GM12878 (cell line): ENCODE data around the gene CBLB. TPM values are rescaled to one million over a fixed set of nuclear protein-coding genes. Genes with fewer than 3 reads are reported as not detected.

Source experiments
- ATAC-seq: fragments of 200-7000 bp; cut with Tn5 transposase; 3 replicates; pipeline ENCODE4 v1.9.1; 2020; ENCODE audit warnings: mild to moderate bottlenecking, moderate library complexity
- BruUV-seq: library from RNA; stranded (reverse); fragments of 400-500 nt; replicated peaks from 2 replicates; lab custom pipeline; 2021; lab: Mats Ljungman, UMichigan
- CTCF ChIA-PET: fragments of 300-600 bp; sonication (Branson Sonifier 250); formaldehyde crosslinking; extraction: SDS; loops from one replicate; lab custom pipeline; 2021; ENCODE audit warnings: inconsistent platforms; lab: Yijun Ruan, JAX
- POLR2A ChIA-PET: fragments of 350-600 bp; formaldehyde crosslinking; extraction: SDS; loops from one replicate; lab custom pipeline; 2021; ENCODE audit warnings: inconsistent platforms; lab: Charles Lee
- RAD21 ChIA-PET: fragments of 300-600 bp; sonication (Branson Sonifier 250); formaldehyde crosslinking; loops from one replicate; lab custom pipeline; 2023; ENCODE audit warnings: antibody characterized with exemption; ENCODE audit not compliant: unreplicated experiment; lab: Charles Lee
- SMC1A ChIA-PET: fragments of 300-600 bp; sonication (Branson Sonifier 250); formaldehyde crosslinking; loops from one replicate; lab custom pipeline; 2023; ENCODE audit not compliant: unreplicated experiment, uncharacterized antibody; lab: Charles Lee
- DNase-seq: peaks from one replicate; pipeline ENCODE4 v3.0.0-alpha.2; 2011; ENCODE audit warnings: low read depth, low spot score
- FAIRE-seq: peaks from 3 replicates; lab custom pipeline; 2011; peaks lifted over from hg19 to GRCh38; lab: Jason Lieb, UNC
- H2AFZ ChIP-seq: 2 replicates; pipeline ENCODE4 v1.6.0; 2011; ENCODE audit warnings: low read depth, low read length, control low read depth; ENCODE audit not compliant: control insufficient read depth
- H3K27ac ChIP-seq: 2 replicates; pipeline ENCODE4 v1.5.1; 2011; ENCODE audit warnings: control low read depth; ENCODE audit not compliant: control insufficient read depth, insufficient read depth
- H3K27me3 ChIP-seq, 2 experiments: replicated peaks in 1 of 2; 2 replicates each; pipeline versions ENCODE4 v1.6.0 to v1.6.1; 2011; ENCODE audit warnings: low read length in 1 of 2; ENCODE audit not compliant: control insufficient read depth in 2 of 2, insufficient read depth in 2 of 2
- H3K36me3 ChIP-seq, 2 experiments: 2 replicates each; pipeline ENCODE4 v1.5.1; 2011; ENCODE audit warnings: low read length in 1 of 2; ENCODE audit not compliant: control insufficient read depth in 2 of 2, insufficient read depth in 2 of 2
- H3K4me1 ChIP-seq: 2 replicates; pipeline ENCODE4 v1.6.1; 2011; ENCODE audit warnings: mild to moderate bottlenecking, low read length, moderate library complexity, mixed read lengths; ENCODE audit not compliant: control insufficient read depth, insufficient read depth
- H3K4me2 ChIP-seq: 2 replicates; pipeline ENCODE4 v1.6.0; 2011; ENCODE audit warnings: control low read depth; ENCODE audit not compliant: control insufficient read depth, insufficient read depth
- H3K4me3 ChIP-seq: fragments of 200-600 bp; sonication (generic); 2 replicates; pipeline ENCODE4 v1.5.1; 2016
- H3K79me2 ChIP-seq: 2 replicates; pipeline ENCODE4 v1.6.0; 2011; ENCODE audit warnings: low read length; ENCODE audit not compliant: control insufficient read depth, insufficient read depth
- H3K9ac ChIP-seq: 2 replicates; pipeline ENCODE4 v1.8.0; 2011; ENCODE audit warnings: low read length, control low read depth, mixed read lengths; ENCODE audit not compliant: control insufficient read depth, insufficient read depth
- H3K9me3 ChIP-seq: replicated peaks from 3 replicates; pipeline ENCODE4 v1.5.1; 2011; ENCODE audit warnings: mild to moderate bottlenecking, low read length; ENCODE audit not compliant: control insufficient read depth, insufficient read depth
- H4K20me1 ChIP-seq: 2 replicates; pipeline ENCODE4 v1.6.0; 2011; ENCODE audit not compliant: control insufficient read depth, insufficient read depth
- BCLAF1 ChIP-seq: fragments of 450-650 bp; IDR thresholded peaks from 2 replicates; pipeline ENCODE4 v1.6.1; 2017; ENCODE audit warnings: antibody characterized with exemption, mild to moderate bottlenecking, moderate library complexity
- BMI1 ChIP-seq: fragments of 450-650 bp; IDR thresholded peaks from 2 replicates; pipeline ENCODE4 v1.6.1; 2016; ENCODE audit warnings: mild to moderate bottlenecking, moderate library complexity, borderline replicate concordance
- CEBPZ ChIP-seq: fragments of 150-350 bp; IDR thresholded peaks from 2 replicates; pipeline ENCODE4 v1.6.1; 2016; ENCODE audit warnings: low read depth, low read length
- CREM ChIP-seq: IDR thresholded peaks from 2 replicates; pipeline ENCODE4 v1.6.1; 2014; ENCODE audit warnings: antibody characterized with exemption, low read depth
- LARP7 ChIP-seq: fragments of 450-650 bp; IDR thresholded peaks from 2 replicates; pipeline ENCODE4 v1.6.1; 2017; ENCODE audit warnings: mild to moderate bottlenecking
- MLLT1 ChIP-seq: fragments of 450-650 bp; IDR thresholded peaks from 2 replicates; pipeline ENCODE4 v1.6.1; 2016; ENCODE audit warnings: mild to moderate bottlenecking
- MYB ChIP-seq: fragments of 150-350 bp; IDR thresholded peaks from 2 replicates; pipeline ENCODE4 v1.6.1; 2014; ENCODE audit warnings: mild to moderate bottlenecking, low read depth, low read length, borderline replicate concordance
- NKRF ChIP-seq: fragments of 450-650 bp; conservative IDR thresholded peaks from 2 replicates; pipeline ENCODE4 v1.6.1; 2017; ENCODE audit warnings: mild to moderate bottlenecking, moderate library complexity
- NR2C2 ChIP-seq: IDR thresholded peaks from 2 replicates; pipeline ENCODE4 v1.6.1; 2011; ENCODE audit warnings: borderline replicate concordance, low read depth; ENCODE audit not compliant: control insufficient read depth, insufficient read length
- PAX8 ChIP-seq: fragments of 450-650 bp; IDR thresholded peaks from 2 replicates; pipeline ENCODE4 v1.6.1; 2017; ENCODE audit warnings: mild to moderate bottlenecking, moderate library complexity
- POLR2AphosphoS5 ChIP-seq: IDR thresholded peaks from 2 replicates; pipeline ENCODE4 v1.6.1; 2011; ENCODE audit warnings: mild to moderate bottlenecking, low read length, inconsistent platforms
- SP1 ChIP-seq: IDR thresholded peaks from one replicate; pipeline ENCODE4 v1.6.1; 2011; ENCODE audit warnings: low read depth, low read length
- YY1 ChIP-seq: IDR thresholded peaks from 2 replicates; pipeline ENCODE4 v1.6.1; 2011; ENCODE audit warnings: low read depth, mild to moderate bottlenecking, low read length
- ZNF217 ChIP-seq: fragments of 450-650 bp; IDR thresholded peaks from 2 replicates; pipeline ENCODE4 v1.6.1; 2017; ENCODE audit warnings: antibody characterized with exemption, mild to moderate bottlenecking
- WGBS: methylation state at CpG from one replicate; pipeline ENCODE4 v1.1.6; 2016; ENCODE audit warnings: low lambda C conversion rate; ENCODE audit not compliant: insufficient replicate concordance, insufficient coverage; ENCODE audit errors: missing lambda C conversion rate; 5-methylcytosine and 5-hydroxymethylcytosine counted together
- in situ Hi-C: fragments of 300-500 bp; cut with MboI; formaldehyde crosslinking; loops from 9 replicates; pipeline ENCODE4 v1.14.3; 2018; ENCODE audit warnings: mixed read lengths
- intact Hi-C: fragments of 100-400 bp; cut with micrococcal nuclease; formaldehyde crosslinking; loops from one replicate; pipeline ENCODE4 v1.14.2; 2022; ENCODE audit not compliant: unreplicated experiment
- polyA plus RNA-seq, 11 experiments: library from polyadenylated mRNA; depleted of rRNA in 4 of 11; unstranded in 6 of 11; stranded (reverse) in 5 of 11; fragments of >200 nt; fragmentation: Nextera tagmentation in 4 of 11; fragmentation: Illumina TruSeq in 1 of 11; extraction: Ambion mirVana in 4 of 11; extraction: Trizol in 1 of 11; gene quantifications; 1 replicate in 1 of 11; 2 replicates in 10 of 11; pipeline versions ENCODE4 v1.2.1 to v1.2.3, GENCODE V29; 2011 to 2016; ENCODE audit warnings: inconsistent platforms in 2 of 11, missing spikeins in 2 of 11, low read depth in 1 of 11
- total RNA-seq, 4 experiments: library from RNA; depleted of rRNA in 3 of 4; stranded (reverse); fragments of >200 nt in 3 of 4; fragmentation: Illumina TruSeq in 1 of 4; extraction: Trizol in 1 of 4; gene quantifications; 2 replicates each; pipeline versions ENCODE4 v1.2.1 to v1.2.3, GENCODE V29; 2013 to 2021

The CBLB gene
- total and polyA plus RNA-seq, 10 of the 15 experiments (the other 5 are each of a cell fraction or from before 2014, with no cell fraction given): 17.2 to 107 (median 41.9) TPM

GRCh38 chr3:105830836-105831235 is 38.0 kb downstream of the CBLB start:
- in situ Hi-C loops (no loop called here), intact Hi-C loops (loop anchor here (10.0 kb wide), 1 partner anchor 424 kb away; no protein-coding TSS in a partner anchor)
- Histone ChIP-seq H3K4me3 (no peak overlapping the region), H3K9ac (no peak overlapping the region), H3K27me3 (no peaks in the 10 kb centered on the region), H3K4me1 (peaks cover 45% of the 10 kb centered on the region), H3K4me2 (no peak overlapping the region), H3K27ac (peak overlapping the region; percentile 24; the same call in 1 of the 2 replicates), H4K20me1 (no peaks in the 10 kb centered on the region), H2AFZ (no peak overlapping the region), H3K79me2 (peaks cover 39% of the 10 kb centered on the region), H3K36me3 (peaks cover 0 to 4% of the 10 kb centered on the region in 2 experiments; a peak in 2 of 4 replicates), H3K9me3 (peaks cover 3% of the 10 kb centered on the region; the same call in 2 of the 3 replicates)
- ChIA-PET POLR2A (interaction anchor here (0.5 to 1.1 kb wide), 3 partner anchors 15 to 478 kb away, joined by 3 to 7 read pairs (median 3); no protein-coding TSS in a partner anchor), CTCF (interaction anchor here (0.6 to 1.2 kb wide), 2 partner anchors 9 to 173 kb away, joined by 3 read pairs; no protein-coding TSS in a partner anchor), RAD21 (interaction anchor here (0.7 to 1.3 kb wide), 4 partner anchors 28 to 32 kb away, joined by 3 to 5 read pairs (median 4); no protein-coding TSS in a partner anchor), SMC1A (interaction anchor here (0.8 to 2.6 kb wide), 11 partner anchors 13 to 384 kb away, joined by 3 to 10 read pairs (median 4); partner anchors contain the start of gene CBLB)
- no peak for ATAC-seq
- no TSS peak for BruUV-seq
- 31% methylated on average over 2 of the region's 2 CpGs for WGBS
- no peak for DNase-seq
- FAIRE-seq: no peak
- TF ChIP-seq SP1: no peak
- TF ChIP-seq ZNF217: no peak
- no peak for TF ChIP-seq POLR2AphosphoS5
- TF ChIP-seq YY1: no peak
- TF ChIP-seq MLLT1: no peak
- TF ChIP-seq NR2C2: no peak
- no peak for TF ChIP-seq CREM
- no peak for TF ChIP-seq CEBPZ
- no peak for TF ChIP-seq NKRF
- TF ChIP-seq BMI1: no peak
- no peak for TF ChIP-seq MYB
- TF ChIP-seq LARP7: no peak
- no peak for TF ChIP-seq BCLAF1
- no peak for TF ChIP-seq PAX8
